Subcutaneous adipose tissue (tissue), 4 donors: Measurements from ENCODE around the gene TSHR. TPM values are rescaled to one million over a fixed set of nuclear protein-coding genes. Genes with fewer than 3 reads are reported as not detected.

ENCODE experiments used
- total RNA-seq, 4 donors: library from RNA; depleted of rRNA; stranded (reverse); fragments of >200 nt; gene quantifications; one replicate each; pipeline ENCODE4 v1.1.0, GENCODE V29; 2016
- TF ChIP-seq, protein P1 (sequence below): fragments of 450-650 bp; IDR thresholded peaks from one replicate; pipeline ENCODE4 v1.5.1; 2016; ENCODE audit warnings: low read depth, mild to moderate bottlenecking, control low read depth, antibody characterized with exemption, moderate library complexity

TSHR gene
- total RNA-seq, 4 donors from 2014 or later = 0.34 to 1.7 TPM; not detected in 2

DNA sequence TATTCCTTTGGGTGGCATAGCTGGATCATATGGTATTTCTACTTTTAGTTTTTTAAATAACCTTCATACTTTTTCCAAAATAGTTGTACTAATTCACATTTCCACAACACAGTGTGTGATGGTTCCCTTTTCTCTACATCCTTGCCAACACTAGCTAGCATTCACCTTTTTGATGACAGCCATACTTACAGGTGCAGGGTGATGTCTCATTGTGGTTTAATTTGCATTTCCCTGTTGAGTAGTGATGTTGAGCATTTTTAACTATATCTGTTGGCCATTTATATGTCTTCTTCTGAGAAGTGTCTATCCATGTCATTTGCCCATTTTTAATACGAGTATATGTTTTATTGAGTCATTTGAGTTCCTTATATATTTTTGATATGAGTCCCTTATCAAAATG is 96.1 kb downstream of the TSHR start:
- TF ChIP-seq, protein P1, sequence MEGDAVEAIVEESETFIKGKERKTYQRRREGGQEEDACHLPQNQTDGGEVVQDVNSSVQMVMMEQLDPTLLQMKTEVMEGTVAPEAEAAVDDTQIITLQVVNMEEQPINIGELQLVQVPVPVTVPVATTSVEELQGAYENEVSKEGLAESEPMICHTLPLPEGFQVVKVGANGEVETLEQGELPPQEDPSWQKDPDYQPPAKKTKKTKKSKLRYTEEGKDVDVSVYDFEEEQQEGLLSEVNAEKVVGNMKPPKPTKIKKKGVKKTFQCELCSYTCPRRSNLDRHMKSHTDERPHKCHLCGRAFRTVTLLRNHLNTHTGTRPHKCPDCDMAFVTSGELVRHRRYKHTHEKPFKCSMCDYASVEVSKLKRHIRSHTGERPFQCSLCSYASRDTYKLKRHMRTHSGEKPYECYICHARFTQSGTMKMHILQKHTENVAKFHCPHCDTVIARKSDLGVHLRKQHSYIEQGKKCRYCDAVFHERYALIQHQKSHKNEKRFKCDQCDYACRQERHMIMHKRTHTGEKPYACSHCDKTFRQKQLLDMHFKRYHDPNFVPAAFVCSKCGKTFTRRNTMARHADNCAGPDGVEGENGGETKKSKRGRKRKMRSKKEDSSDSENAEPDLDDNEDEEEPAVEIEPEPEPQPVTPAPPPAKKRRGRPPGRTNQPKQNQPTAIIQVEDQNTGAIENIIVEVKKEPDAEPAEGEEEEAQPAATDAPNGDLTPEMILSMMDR = no peak

DNA sequence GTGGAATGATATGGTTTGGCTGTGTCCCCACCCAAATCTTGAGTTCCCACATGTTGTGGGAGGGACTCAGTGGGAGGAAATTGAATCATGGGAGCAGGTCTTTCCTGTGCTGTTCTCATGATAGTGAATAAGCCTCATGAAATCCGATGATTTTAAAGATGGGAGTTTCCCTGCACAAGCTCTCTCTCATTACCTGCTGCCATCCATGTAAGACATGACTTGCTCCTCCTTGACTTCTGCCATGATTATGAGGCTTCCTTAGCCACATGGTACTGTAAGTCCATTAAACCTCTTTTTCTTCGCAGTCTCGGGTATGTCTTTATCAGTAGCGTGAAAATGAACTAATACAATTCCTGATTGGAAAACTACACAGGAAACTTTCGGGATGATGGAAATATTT is 100.5 kb downstream of the TSHR start:
- TF ChIP-seq, protein P1 = no peak

DNA sequence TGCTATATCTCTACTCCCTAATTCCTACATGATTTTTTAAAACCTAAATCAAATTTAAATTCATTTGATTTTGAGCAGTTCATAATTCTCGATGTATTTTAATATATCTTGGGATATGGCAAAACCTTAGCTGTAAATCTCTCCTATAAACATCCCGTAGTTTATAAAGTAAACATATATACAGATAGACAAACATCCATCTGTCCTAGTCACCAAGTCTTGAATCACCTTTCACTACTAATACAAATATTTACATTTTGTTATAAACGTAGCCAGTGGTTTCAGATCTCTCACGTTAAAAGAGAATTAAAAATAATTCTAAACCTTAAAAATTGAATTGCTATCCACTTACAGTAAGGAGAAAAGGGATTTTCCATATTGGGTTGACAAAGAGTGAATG is 107.0 kb downstream of the TSHR start:
- TF ChIP-seq, protein P1 = no peak

DNA sequence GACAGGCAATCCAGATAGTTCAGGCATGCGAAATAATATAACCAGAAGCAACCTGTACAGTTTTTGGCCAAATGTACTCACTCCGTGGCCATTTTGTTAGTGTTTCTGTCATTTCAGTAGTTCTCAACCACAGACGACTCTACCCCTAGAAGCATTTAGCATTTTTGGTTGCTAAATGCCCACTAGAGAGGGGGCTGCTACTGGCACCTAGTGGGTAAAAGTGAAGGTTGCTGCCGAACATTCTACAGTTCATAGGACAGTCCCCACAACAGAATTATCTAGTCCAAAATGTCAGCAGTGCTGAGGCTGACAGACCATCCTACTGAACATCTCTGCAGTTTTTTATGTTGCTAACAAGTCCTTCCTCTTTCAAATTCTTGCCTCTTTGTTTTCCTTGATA is 107.4 kb downstream of the TSHR start:
- TF ChIP-seq, protein P1 = no peak

DNA sequence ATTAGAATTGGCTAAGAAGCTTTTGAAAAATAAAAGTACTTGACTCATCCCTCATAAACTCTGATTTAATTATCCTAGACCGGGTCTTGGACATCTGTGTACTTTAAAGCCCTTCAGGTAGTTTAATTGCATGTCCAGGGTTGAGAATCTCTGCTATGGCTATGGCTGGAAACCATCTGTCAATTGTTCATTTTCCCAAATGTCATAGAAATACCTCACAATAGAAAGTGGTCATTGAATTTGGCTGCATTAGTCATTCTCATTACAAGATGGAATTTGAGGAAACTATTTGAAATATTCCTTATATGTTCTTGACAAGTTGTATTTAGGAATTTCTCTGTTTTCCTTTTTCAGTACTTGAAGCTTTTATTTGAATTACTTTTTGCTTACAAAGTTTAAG is 111.3 kb downstream of the TSHR start:
- TF ChIP-seq, protein P1 = no peak

DNA sequence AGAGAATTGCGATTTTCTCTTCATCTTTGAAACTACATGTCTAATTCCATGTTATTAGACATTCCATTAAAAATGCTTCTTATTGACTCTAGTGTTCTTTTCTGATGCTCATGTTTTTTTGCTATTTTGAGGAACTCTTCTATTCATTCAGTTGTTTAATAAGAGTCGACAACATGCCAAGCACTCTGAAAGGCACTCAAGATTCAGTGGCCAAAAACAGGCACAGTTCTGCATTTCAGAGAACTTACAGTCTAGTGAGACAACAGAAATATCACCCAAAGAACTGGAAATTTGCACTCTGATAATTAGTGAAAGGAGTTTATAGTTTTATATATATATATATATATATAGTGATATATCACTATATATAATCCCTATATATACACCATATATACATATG is 111.7 kb downstream of the TSHR start:
- TF ChIP-seq, protein P1 = no peak

DNA sequence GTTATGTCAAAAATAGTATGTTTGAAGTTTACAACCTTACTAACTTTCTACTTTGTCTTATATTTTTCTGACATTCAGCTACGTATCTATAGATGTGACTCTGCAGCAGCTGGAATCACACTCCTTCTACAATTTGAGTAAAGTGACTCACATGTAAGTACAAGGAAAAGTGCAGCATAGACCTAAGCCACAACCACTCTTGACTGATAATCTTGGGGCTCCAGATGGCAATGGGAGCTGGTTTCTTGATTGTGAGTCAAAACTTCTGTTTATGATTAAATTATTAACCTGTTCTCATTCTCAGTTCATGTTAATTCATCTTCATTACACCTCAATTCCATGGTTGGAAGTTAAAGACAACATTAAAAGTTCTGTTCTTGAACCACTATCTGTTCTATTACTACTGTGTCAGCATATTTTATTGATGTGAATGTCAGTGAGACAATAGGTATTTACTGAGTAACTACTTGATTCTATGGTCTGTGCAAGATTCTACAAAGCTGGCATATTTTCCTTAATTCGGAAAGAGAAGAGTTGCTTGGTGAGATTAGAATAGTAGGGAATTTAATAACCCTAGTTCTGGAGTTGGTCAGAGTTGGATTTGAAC is 112.9 kb downstream of the TSHR start:
- TF ChIP-seq, protein P1 = no peak
